GM13976 (cell line): ENCODE data around the gene CENPL.
"Not testable (repeated sequence)": the region's sequence is repeated elsewhere in the genome, so short reads cannot be mapped to it uniquely, and the experiment has no call there.

ENCODE experiments used
- DNase-seq: peaks from one replicate; pipeline ENCODE4 v3.0.0; 2012; ENCODE audit warnings: low spot score
- in situ Hi-C: fragments of 300-500 bp; cut with MboI; formaldehyde crosslinking; loops from one replicate; pipeline ENCODE4 v1.12.0; 2022; ENCODE audit warnings: low sequenced_read_pairs, mixed read lengths, inconsistent platforms; ENCODE audit not compliant: unreplicated experiment
- TF ChIP-seq, protein P1 (sequence below): IDR thresholded peaks from 2 replicates; pipeline ENCODE4 v1.5.1; 2012; ENCODE audit warnings: borderline replicate concordance, mild to moderate bottlenecking; ENCODE audit not compliant: insufficient read depth; ENCODE audit errors: extremely low read depth, missing control alignments, control extremely low read depth

The CENPL gene

GRCh38 chr1:173862769-173863223 is 38.1 kb upstream of the CENPL start:
- no peak for DNase-seq
- in situ Hi-C loops = no loop called here
- TF ChIP-seq, protein P1, sequence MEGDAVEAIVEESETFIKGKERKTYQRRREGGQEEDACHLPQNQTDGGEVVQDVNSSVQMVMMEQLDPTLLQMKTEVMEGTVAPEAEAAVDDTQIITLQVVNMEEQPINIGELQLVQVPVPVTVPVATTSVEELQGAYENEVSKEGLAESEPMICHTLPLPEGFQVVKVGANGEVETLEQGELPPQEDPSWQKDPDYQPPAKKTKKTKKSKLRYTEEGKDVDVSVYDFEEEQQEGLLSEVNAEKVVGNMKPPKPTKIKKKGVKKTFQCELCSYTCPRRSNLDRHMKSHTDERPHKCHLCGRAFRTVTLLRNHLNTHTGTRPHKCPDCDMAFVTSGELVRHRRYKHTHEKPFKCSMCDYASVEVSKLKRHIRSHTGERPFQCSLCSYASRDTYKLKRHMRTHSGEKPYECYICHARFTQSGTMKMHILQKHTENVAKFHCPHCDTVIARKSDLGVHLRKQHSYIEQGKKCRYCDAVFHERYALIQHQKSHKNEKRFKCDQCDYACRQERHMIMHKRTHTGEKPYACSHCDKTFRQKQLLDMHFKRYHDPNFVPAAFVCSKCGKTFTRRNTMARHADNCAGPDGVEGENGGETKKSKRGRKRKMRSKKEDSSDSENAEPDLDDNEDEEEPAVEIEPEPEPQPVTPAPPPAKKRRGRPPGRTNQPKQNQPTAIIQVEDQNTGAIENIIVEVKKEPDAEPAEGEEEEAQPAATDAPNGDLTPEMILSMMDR = no peak

GRCh38 chr1:173862146-173862768 is 37.6 kb upstream of the CENPL start:
- DNase-seq, in situ Hi-C loops: not testable (repeated sequence)

DNA sequence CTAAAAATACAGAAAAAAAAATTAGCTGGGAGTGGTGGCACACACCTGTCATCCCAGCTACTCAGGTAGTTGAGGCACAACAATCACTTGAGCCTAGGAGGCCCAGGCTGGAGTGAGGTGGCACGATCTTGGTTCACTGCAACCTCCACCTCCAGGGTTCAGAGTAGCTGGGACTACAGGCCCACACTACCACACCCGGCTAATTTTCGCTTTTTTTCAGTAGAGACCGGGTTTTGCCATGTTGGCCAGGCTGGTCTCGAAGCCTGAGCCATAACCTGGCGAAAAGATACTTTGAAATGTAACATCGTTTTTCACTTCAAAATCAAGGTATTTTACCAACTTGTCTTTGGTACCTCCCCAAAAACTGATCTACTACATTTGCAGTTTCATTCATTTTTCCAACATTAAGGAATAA is 37.1 kb upstream of the CENPL start:
- DNase-seq = no peak
- TF ChIP-seq, protein P1 = no peak
- in situ Hi-C loops = no loop called here

DNA sequence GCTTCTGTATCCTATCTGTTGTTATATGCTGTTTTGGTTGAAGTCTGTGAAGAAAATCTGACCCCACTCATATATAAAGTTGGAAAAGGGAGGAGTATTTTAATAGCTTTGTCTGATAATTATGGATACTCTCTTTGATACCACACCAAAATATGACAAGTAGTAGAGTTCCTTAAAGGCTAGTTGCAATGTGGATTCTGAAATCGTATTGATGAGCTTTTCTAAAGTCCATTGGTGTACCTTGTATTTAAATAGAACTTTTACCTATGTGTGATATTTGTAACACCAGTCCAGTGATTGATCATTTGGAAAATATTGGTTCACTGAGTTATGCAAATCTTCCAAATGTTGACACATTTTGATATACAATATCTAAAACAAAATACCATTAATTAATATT is 35.4 kb upstream of the CENPL start:
- in situ Hi-C loops = no loop called here
- no peak for DNase-seq

GRCh38 chr1:173859547-173859946 is 34.9 kb upstream of the CENPL start:
- in situ Hi-C loops, DNase-seq: not testable (repeated sequence)

More for the DNA sequence above, 35.4 kb upstream of the CENPL start:
- TF ChIP-seq, protein P1 = no peak

GRCh38 chr1:173857363-173857917 is 32.8 kb upstream of the CENPL start:
- TF ChIP-seq, protein P1 = no peak
- DNase-seq = no peak
- in situ Hi-C loops = no loop called here

GRCh38 chr1:173856903-173857302 is 32.2 kb upstream of the CENPL start:
- no peak for DNase-seq
- TF ChIP-seq, protein P1 = no peak
- in situ Hi-C loops = no loop called here
